Measurements from ENCODE around the gene FEM1C. TPM values are rescaled to one million over a fixed set of nuclear protein-coding genes. Genes with fewer than 3 reads are reported as not detected.

Gene FEM1C, protein sequence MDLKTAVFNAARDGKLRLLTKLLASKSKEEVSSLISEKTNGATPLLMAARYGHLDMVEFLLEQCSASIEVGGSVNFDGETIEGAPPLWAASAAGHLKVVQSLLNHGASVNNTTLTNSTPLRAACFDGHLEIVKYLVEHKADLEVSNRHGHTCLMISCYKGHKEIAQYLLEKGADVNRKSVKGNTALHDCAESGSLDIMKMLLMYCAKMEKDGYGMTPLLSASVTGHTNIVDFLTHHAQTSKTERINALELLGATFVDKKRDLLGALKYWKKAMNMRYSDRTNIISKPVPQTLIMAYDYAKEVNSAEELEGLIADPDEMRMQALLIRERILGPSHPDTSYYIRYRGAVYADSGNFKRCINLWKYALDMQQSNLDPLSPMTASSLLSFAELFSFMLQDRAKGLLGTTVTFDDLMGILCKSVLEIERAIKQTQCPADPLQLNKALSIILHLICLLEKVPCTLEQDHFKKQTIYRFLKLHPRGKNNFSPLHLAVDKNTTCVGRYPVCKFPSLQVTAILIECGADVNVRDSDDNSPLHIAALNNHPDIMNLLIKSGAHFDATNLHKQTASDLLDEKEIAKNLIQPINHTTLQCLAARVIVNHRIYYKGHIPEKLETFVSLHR
- total RNA-seq (2014; rRNA removed; shearing (Covaris generic)) = 11.4 and 14.3 TPM in 2 replicates

DNA sequence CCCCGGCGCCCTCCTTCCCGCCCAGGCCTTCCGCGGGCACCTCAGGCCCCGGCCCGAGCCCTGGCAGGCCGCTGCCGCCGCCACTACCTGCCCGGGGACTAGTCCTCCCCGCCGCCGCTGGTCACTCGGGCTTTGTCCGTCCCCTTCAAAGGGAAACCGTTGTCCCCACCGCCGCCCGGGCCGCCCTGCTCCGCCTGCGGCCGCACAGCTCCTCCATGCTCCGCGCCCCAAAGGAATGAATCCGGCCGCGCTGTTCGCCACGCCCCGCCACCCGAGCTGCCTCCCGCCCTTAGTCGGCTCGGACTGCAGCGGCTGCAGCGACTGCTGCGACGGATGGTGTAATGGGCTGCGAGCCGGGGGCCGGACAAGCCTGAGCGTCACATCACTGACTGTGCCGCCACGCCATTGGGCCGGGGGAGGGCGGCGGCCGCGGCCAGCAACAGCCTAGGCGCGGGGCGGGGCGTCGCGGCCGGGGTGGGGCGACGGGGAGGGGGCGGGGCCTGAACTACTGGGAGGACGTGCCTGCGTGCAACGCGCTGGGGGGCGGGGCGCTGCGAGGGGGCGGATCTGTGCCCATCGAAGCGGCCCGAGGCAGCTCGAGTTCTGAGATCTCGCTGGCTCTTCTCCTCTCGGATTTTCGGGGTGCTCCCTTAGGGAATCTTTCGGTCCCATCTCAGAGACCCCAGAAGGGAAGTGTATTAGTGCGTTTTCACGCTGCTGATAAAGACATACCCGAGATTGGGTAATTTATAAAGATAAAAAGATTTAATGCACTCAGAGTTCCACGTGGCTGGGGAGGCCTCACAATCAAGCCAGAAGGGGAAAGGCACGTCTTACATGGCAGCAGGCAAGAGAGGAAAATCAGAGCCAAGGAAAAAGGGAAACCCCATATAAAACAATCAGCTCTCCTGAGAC lies at the start of gene FEM1C:
Gene FEM1C, minus strand, starts transcription at position 340 of the 915 bp plus-strand sequence. CDS start 1,282 bp downstream, outside the sequence.
- DNase-seq (ENCODE audit: low read depth) = peak; percentile 95

DNA sequence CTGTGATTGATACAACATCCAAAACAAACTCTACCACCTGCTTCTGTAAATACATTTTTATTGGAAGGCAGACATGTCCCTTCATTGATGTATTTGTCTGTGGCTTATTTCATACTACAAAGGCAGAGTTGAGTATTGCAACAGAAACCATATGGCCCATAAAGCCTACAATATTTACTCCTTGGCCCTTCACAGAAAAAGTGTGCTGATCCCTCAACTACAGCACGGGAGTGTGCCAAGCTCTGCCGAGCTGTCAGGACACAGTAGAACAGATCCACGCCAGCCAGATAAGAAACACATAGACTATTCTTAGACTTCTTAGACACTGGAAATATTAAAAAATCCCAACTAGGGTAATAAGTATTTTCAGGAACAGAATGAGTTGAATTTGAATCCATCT lies 44.5 kb upstream of the FEM1C start:
- DNase-seq (ENCODE audit: low read depth) = no peak

DNA sequence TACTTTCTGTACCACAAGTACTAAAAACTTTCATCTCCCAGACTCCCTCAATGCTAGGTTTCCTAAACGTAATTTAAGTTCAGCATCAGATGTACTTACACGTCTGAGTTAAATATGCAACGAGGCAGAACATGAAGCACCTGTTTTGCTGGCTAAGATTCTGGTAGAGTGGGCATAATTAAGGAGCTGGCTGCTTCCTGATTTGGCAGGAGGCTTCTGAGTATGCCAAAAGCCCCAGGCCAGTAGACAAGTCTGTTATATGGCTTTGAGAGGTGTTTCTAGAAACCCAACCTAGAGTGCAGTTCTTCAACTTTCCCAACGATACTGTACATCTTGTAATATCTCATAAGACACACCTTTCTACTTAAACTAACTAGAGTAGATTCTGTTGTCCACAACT lies 44.1 kb upstream of the FEM1C start:
- no peak for DNase-seq (ENCODE audit: low read depth)

DNA sequence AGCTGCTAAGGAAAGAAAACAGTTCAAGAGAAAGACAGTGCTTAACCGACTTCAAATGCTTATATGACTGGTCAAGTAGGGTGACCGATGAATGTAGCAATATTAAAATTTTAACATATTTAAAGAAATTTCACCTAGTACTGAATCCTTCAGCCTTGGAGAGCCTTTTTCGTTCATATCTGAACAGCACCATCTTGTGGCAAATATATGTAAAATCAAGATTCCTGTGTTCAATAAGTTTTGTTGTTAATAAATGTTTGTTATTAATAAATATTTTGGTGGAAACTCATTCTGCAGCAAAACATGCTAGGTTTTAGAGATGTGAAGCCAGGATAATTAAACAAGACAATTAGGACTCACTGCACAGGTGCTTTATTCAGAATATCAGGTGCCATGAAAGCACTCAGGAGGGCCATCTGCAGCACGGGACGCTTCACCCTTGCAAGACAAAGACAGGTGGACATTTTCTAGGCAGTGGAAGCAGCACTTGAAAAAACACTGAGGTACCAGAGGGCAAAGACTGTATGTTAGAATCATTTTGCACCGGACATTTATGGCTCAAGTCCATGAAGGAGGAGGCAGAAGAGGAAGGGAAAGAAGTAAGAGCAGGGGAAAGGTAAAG lies 42.1 kb upstream of the FEM1C start:
- DNase-seq (ENCODE audit: low read depth) = peak; percentile 20

DNA sequence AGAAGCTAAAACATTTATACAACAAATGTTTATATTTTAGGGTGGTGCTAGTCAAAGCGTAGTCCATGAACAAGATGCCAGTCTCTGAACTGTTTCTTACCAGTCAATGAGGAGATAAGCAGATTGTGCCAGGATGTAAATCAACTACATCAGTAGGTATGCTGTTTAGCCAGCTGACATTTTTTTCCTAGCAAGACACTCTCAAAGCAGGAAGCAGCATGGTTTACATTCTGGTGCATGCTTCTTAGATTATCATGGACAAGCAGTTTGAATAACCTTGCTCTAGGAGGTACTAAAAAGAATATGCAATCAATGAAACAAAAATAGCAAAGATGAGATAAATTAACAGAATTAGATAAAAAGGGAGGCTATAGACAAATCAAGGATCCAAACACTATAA lies 40.7 kb upstream of the FEM1C start:
- DNase-seq (ENCODE audit: low read depth) = no peak

- peak; percentile 35 for DNase-seq (ENCODE audit: low read depth)
Measured at GRCh38 chr5:115584501-115584900, 39.9 kb upstream of the FEM1C start.

GRCh38 chr5:115583474-115583873 lies 38.9 kb upstream of the FEM1C start:
- DNase-seq (ENCODE audit: low read depth) = peak; percentile 91

GRCh38 chr5:115580941-115581340 lies 36.4 kb upstream of the FEM1C start:
- DNase-seq (ENCODE audit: low read depth) = no peak

- peak; percentile 82 for DNase-seq (ENCODE audit: low read depth)
Measured at GRCh38 chr5:115579747-115580173, 35.2 kb upstream of the FEM1C start.

DNA sequence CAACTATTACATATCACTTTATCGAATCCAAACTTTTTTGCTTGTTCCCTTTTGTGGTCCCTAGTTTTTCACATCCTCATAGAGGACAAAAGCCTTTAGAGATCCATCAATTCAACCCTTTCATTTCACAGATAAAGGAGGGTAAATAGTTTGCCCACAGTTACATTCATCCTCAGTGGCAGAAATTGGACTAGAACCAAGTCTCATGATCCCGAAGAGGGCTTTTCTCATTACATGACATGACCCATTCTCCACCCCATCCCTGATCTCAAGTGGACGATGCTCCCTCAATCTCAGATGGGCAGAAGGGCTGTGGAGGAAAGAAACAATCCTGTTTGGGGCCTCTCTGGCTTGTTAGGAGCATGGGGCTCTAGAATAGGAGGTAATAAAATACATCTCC lies 34.6 kb upstream of the FEM1C start:
- peak; percentile 17 for DNase-seq (ENCODE audit: low read depth)

GRCh38 chr5:115578657-115579056 lies 34.1 kb upstream of the FEM1C start:
- no peak for DNase-seq (ENCODE audit: low read depth)

- DNase-seq (ENCODE audit: low read depth) = no peak
Measured at GRCh38 chr5:115577741-115578140, 33.2 kb upstream of the FEM1C start.

- no peak for DNase-seq (ENCODE audit: low read depth)
Measured at GRCh38 chr5:115577329-115577728, 32.8 kb upstream of the FEM1C start.

- DNase-seq (ENCODE audit: low read depth) = peak; percentile 84
Measured at GRCh38 chr5:115575167-115576070, 30.8 kb upstream of the FEM1C start.

GRCh38 chr5:115573133-115573532 lies 28.6 kb upstream of the FEM1C start:
- DNase-seq (ENCODE audit: low read depth) = peak; percentile 79

DNA sequence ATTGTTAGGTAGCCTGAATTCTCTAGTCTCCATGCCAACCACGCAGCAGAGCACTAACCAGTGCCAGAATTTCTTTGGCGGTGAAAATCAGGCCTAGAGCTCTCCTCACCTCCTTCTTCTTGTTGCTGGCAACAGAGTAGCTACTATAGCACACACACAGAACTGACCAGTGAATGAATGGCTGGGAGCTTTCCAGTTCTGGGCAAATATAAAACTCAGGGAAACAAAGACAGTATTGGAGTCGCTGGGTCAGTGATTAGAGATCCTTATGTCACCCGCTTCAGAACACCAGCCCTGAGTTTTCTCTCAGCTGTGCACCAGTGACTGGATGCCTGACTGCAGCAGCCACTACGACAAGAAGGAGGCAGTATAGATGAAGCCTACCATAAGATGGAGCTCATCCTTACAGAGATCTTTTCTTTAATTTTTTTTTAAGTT lies 26.9 kb upstream of the FEM1C start:
- peak; percentile 28 for DNase-seq (ENCODE audit: low read depth)

- no peak for DNase-seq (ENCODE audit: low read depth)
Measured at GRCh38 chr5:115568668-115569067, 24.1 kb upstream of the FEM1C start.

- peak; percentile 51 for DNase-seq (ENCODE audit: low read depth)
Measured at GRCh38 chr5:115565233-115565632, 20.7 kb upstream of the FEM1C start.

DNA sequence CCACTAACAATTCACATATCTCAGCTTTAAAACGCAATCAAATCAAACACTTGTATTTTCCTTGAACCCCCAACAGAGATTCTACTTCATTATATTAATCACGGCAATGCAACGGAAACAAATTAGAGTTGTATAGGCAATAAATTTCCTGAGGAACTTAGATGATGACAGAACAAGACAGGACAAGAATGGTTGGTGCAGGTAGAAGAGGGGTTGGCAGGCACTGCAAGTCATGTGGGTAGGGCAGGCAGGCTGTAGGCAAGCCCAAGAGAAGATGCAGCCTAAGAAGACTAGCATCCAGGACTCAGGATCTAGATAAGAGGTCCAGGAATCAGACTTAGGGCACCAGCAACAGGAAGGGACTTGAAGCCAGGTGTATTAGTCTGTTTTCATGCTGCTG lies 16.6 kb upstream of the FEM1C start:
- no peak for DNase-seq (ENCODE audit: low read depth)

GRCh38 chr5:115559524-115559923 lies 14.9 kb upstream of the FEM1C start:
- peak; percentile 42 for DNase-seq (ENCODE audit: low read depth)

All from RPMI7951 (cell line).